Measurements from ENCODE around the gene MBTPS1.
A peak's percentile ranks its signal among the peaks of the same experiment; 100 is the strongest.

Gene MBTPS1

DNA sequence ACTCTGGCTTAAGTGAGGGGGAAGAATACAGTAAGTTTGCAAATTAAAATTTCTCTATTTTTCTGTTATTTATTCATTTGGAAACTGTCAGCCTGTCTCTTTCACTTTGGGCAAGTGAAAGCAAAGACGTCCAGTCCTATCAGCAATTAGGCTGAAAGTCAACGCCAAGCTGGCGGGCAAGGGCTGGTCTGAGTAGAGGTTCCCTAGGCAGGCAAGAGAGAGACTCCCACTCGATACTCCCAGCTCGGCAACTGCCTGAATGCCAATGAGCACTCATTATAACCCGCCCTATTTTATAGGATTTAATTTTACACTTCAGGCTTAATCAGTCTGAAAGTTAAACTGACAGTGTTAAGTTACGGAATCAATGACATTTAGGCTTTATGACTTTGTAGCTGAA lies 59.8 kb downstream of the MBTPS1 start (continued):
- TF ChIP-seq, protein P1, sequence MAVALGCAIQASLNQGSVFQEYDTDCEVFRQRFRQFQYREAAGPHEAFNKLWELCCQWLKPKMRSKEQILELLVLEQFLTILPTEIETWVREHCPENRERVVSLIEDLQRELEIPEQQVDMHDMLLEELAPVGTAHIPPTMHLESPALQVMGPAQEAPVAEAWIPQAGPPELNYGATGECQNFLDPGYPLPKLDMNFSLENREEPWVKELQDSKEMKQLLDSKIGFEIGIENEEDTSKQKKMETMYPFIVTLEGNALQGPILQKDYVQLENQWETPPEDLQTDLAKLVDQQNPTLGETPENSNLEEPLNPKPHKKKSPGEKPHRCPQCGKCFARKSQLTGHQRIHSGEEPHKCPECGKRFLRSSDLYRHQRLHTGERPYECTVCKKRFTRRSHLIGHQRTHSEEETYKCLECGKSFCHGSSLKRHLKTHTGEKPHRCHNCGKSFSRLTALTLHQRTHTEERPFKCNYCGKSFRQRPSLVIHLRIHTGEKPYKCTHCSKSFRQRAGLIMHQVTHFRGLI (tag by site-specific recombination; IDR thresholded peaks at IDR 0.05), result no peak
- TF ChIP-seq ZNF571 (tag by site-specific recombination; IDR thresholded peaks at IDR 0.05) (no peak), ZNF266 (tag by site-specific recombination; IDR thresholded peaks at IDR 0.05; ENCODE audit: low read depth) (no peak), ZNF214 (tag by site-specific recombination; IDR thresholded peaks at IDR 0.05; ENCODE audit: borderline replicate concordance) (no peak)

DNA sequence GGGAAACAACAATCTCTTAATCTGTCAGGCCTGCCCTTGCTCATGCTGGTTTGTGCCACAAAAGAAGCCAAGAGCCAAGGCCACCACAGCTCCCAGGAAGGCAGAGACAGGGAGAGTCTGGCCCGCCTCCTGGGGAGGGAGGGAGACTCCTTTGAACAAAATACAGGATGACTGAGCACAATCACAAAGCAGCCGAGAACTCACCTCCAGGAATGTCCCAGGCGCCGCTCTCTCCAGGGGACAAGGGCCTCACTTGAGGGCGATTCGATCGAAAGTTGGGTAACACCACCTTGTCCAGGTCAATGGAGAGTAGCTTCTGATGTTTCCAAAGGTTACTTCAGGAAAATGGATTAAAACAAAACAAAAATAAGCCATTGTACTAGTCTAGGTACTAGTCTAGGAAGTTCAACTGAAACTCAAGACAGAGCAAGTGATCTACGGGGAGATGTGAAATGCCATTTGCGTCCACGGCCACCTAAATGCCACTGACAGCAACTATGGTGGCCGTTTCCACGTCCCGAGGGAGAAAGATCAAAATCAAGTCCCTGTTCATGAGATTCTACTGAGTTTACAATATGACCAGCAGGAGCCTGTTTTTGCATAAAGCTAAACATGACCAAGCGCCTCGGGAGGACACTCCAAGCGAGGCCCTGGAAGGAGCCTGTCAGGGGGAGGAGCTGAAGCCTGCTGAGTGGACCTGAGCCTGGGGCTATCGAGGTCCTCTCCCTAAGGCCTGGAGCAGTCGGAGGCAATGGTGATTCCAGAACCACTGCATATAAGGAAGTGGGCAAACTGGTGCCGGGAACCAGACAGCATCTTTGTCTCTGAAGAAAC lies 60.7 kb downstream of the MBTPS1 start:
- TF ChIP-seq ZNF658 (tag by site-specific recombination; IDR thresholded peaks at IDR 0.05) (no peak), ZNF132 (tag by site-specific recombination; IDR thresholded peaks at IDR 0.05; ENCODE audit: borderline replicate concordance) (no peak), ZNF654 (tag by site-specific recombination; IDR thresholded peaks at IDR 0.05; ENCODE audit: low read depth) (no peak), ZNF248 (tag by site-specific recombination; IDR thresholded peaks at IDR 0.05) (no peak)
- TF ChIP-seq, protein P2, sequence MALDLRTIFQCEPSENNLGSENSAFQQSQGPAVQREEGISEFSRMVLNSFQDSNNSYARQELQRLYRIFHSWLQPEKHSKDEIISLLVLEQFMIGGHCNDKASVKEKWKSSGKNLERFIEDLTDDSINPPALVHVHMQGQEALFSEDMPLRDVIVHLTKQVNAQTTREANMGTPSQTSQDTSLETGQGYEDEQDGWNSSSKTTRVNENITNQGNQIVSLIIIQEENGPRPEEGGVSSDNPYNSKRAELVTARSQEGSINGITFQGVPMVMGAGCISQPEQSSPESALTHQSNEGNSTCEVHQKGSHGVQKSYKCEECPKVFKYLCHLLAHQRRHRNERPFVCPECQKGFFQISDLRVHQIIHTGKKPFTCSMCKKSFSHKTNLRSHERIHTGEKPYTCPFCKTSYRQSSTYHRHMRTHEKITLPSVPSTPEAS (tag by site-specific recombination; IDR thresholded peaks at IDR 0.05), result no peak
- no peaks in the 10 kb centered on the region for H3K9me3 ChIP-seq (ENCODE audit: control insufficient read depth, insufficient read depth, low read depth, low read length)
- ChIA-PET CTCF (interaction anchor here (0.5 to 2.3 kb wide), 5 partner anchors 9 to 89 kb away, joined by 3 to 8 read pairs (median 5); partner anchors contain the start of genes DNAAF1 and HSDL1), POLR2A (interaction anchor here (0.6 kb wide), 1 partner anchor 933 kb away, joined by 3 read pairs; no protein-coding TSS in a partner anchor)
- H3K36me3 ChIP-seq (ENCODE audit: control insufficient read depth in 2 of 2, insufficient read depth in 1 of 2, low read length in 2 of 2), result peaks cover 0 to 92% of the 10 kb centered on the region in 2 experiments; a peak in 2 of 3 replicates
- H3K4me1 ChIP-seq (ENCODE audit: control insufficient read depth, insufficient read depth, low read length), result no peaks in the 10 kb centered on the region
- no peak overlapping the region for H3K27ac ChIP-seq (ENCODE audit: extremely low read depth, low read depth, low read length)
- H3K4me3 ChIP-seq (ENCODE audit: low read depth, low read length), result no peak overlapping the region

DNA sequence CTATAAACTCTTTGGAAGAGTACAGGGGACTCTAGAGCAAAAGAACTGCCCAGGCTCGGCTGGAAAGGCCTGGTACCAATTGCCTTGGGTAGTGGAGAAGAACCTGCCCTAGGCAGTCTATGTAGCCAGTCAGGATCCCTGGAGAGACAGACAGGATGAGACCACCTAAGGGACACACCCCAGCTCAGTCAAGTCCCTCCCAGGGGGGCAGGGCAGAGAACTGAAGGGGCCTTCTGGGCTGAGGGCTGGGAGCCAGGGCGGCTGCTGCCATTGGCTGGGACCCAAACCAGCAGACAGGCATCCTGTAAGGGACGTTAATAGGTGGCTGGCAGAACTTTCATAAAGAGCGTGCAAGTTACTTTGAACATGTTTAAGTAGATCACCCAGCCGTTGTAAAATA lies 61.4 kb downstream of the MBTPS1 start:
- Histone ChIP-seq H3K4me1 (ENCODE audit: control insufficient read depth, insufficient read depth, low read length) (no peaks in the 10 kb centered on the region), H3K4me3 (ENCODE audit: low read depth, low read length) (no peak overlapping the region), H3K9me3 (ENCODE audit: control insufficient read depth, insufficient read depth, low read depth, low read length) (no peaks in the 10 kb centered on the region), H3K27ac (ENCODE audit: extremely low read depth, low read depth, low read length) (no peak overlapping the region), H3K36me3 (ENCODE audit: control insufficient read depth in 2 of 2, insufficient read depth in 1 of 2, low read length in 2 of 2) (peaks cover 0 to 88% of the 10 kb centered on the region in 2 experiments; a peak in 1 of 3 replicates)
- CTCF ChIA-PET, result interaction anchor here (0.9 to 2.3 kb wide), 3 partner anchors 10 to 99 kb away, joined by 5 to 9 read pairs (median 7); no protein-coding TSS in a partner anchor
- POLR2A ChIA-PET, result interaction anchor here (0.6 kb wide), 1 partner anchor 934 kb away, joined by 3 read pairs; no protein-coding TSS in a partner anchor
- TF ChIP-seq ZNF571 (tag by site-specific recombination; IDR thresholded peaks at IDR 0.05) (no peak), KLF16 (tag by site-specific recombination; IDR thresholded peaks at IDR 0.05) (no peak), SP2 (tag by site-specific recombination; IDR thresholded peaks at IDR 0.05) (0 out of 2 replicates have a peak, but pooled peaks have one; percentile 7), ZNF621 (tag by site-specific recombination; IDR thresholded peaks at IDR 0.05) (no peak)

DNA sequence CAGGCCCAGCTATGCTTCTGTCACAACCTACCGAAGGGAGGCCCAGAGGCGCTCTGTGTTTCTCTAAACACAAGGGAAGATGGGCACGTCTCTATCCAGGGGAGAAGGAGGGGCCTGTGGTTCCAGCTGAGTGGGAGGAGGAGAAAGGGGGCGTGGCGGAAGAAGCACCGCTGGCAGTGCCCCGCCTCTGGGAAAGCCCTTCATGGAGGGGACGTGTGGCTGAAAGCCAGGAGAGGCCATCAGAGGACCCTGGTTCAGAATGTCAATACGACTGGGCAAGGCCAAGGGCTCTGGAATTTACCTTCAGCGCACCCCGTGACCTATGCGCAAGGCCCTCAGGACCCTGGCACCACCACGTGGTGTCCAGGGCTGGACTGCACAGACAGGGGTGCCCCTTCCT lies 61.8 kb downstream of the MBTPS1 start:
- no peak for TF ChIP-seq ZNF660 (tag by site-specific recombination; IDR thresholded peaks at IDR 0.05)
- TF ChIP-seq, protein P1 (tag by site-specific recombination; IDR thresholded peaks at IDR 0.05), result no peak
- TF ChIP-seq ZNF423 (tag by site-specific recombination; IDR thresholded peaks at IDR 0.05), result no peak
- no peak for TF ChIP-seq ZNF658 (tag by site-specific recombination; IDR thresholded peaks at IDR 0.05)
- TF ChIP-seq ZNF239 (tag by site-specific recombination; IDR thresholded peaks at IDR 0.05), result no peak
- TF ChIP-seq KLF9 (tag by site-specific recombination; IDR thresholded peaks at IDR 0.05; ENCODE audit: low read depth), result peak; percentile 41; the same call in 1 of the 2 replicates
- H3K4me3 ChIP-seq (ENCODE audit: low read depth, low read length), result no peak overlapping the region
- no peaks in the 10 kb centered on the region for H3K4me1 ChIP-seq (ENCODE audit: control insufficient read depth, insufficient read depth, low read length)
- H3K27ac ChIP-seq (ENCODE audit: extremely low read depth, low read depth, low read length), result no peak overlapping the region
- peaks cover 0 to 88% of the 10 kb centered on the region in 2 experiments; a peak in 1 of 3 replicates for H3K36me3 ChIP-seq (ENCODE audit: control insufficient read depth in 2 of 2, insufficient read depth in 1 of 2, low read length in 2 of 2)
- H3K9me3 ChIP-seq (ENCODE audit: control insufficient read depth, insufficient read depth, low read depth, low read length), result no peaks in the 10 kb centered on the region
- POLR2A ChIA-PET, result interaction anchor here (0.6 kb wide), 1 partner anchor 934 kb away, joined by 3 read pairs; no protein-coding TSS in a partner anchor
- CTCF ChIA-PET, result interaction anchor here (1.3 to 2.3 kb wide), 4 partner anchors 11 to 132 kb away, joined by 3 to 13 read pairs (median 8); partner anchors contain the start of gene TAF1C

All from HEK293 (cell line).